Testis (tissue), 2 donors: ENCODE data around the gene COX6B2.

Experiments
- CTCF ChIP-seq, 3 experiments: fragments of 450-650 bp in 2 of 3; fragments of 200-600 bp in 1 of 3; sonication (generic) in 1 of 3; IDR thresholded peaks; one replicate each; pipeline ENCODE4 v1.5.1; 2016 to 2019; ENCODE audit warnings: antibody characterized with exemption in 3 of 3, mild to moderate bottlenecking in 2 of 3, moderate library complexity in 1 of 3
- POLR2A ChIP-seq: fragments of 450-650 bp; IDR thresholded peaks from one replicate; pipeline ENCODE4 v1.6.1; 2017; ENCODE audit warnings: antibody characterized with exemption, mild to moderate bottlenecking, moderate library complexity

- TF ChIP-seq CTCF (IDR thresholded peaks at IDR 0.05), result no peak
- no peak for TF ChIP-seq POLR2A
These were observed 12.3 kb upstream of the COX6B2 start for GRCh38 chr19:55366790-55367189.
